Immature natural killer cell (primary cell): Measurements from ENCODE around the gene DDX10. TPM values are rescaled to one million over a fixed set of nuclear protein-coding genes. Genes with fewer than 3 reads are reported as not detected.

Source experiments
- DNase-seq, 3 donors: peaks; one replicate each; pipeline ENCODE4 v3.0.0; 2022; ENCODE audit warnings: mixed read lengths in 1 of 3
- H3K27ac Mint-ChIP-seq, 6 donors: one replicate each; pipeline ENCODE4 v1.8.0; 2020; ENCODE audit warnings: mixed read lengths in 6 of 6, mild to moderate bottlenecking in 5 of 6, inconsistent platforms in 4 of 6, moderate library complexity in 3 of 6
- H3K27me3 Mint-ChIP-seq, 3 donors: one replicate each; pipeline ENCODE4 v1.8.0; 2020 to 2021; ENCODE audit warnings: low read depth in 3 of 3, mild to moderate bottlenecking in 3 of 3, mixed read lengths in 3 of 3, moderate library complexity in 3 of 3, inconsistent platforms in 1 of 3
- H3K36me3 Mint-ChIP-seq, 3 donors: one replicate each; pipeline ENCODE4 v1.8.0; 2020; ENCODE audit warnings: mixed read lengths in 3 of 3, inconsistent platforms in 2 of 3, mild to moderate bottlenecking in 2 of 3
- H3K4me1 Mint-ChIP-seq, 2 donors: one replicate each; pipeline ENCODE4 v1.8.0; 2020; ENCODE audit warnings: inconsistent platforms in 2 of 2, mild to moderate bottlenecking in 2 of 2, mixed read lengths in 2 of 2, moderate library complexity in 1 of 2
- H3K4me3 Mint-ChIP-seq, 5 donors: one replicate each; pipeline ENCODE4 v1.8.0; 2020; ENCODE audit warnings: mild to moderate bottlenecking in 5 of 5, mixed read lengths in 5 of 5, inconsistent platforms in 3 of 5, moderate library complexity in 3 of 5
- H3K9me3 Mint-ChIP-seq, 6 donors: one replicate each; pipeline ENCODE4 v1.8.0; 2020; ENCODE audit warnings: mild to moderate bottlenecking in 6 of 6, mixed read lengths in 6 of 6, inconsistent platforms in 4 of 6, moderate library complexity in 3 of 6
- polyA plus RNA-seq, 3 donors: library from polyadenylated mRNA; unstranded; fragments of 300-500 nt; fragmentation: Illumina TruSeq; gene quantifications; one replicate each; pipeline ENCODE4 v1.2.3, GENCODE V29; 2021

Gene DDX10
- polyA plus RNA-seq, 3 donors from 2014 or later: 11.8 to 17.2 (median 16.4) TPM

GRCh38 chr11:108780119-108780518 lies 115.2 kb downstream of the DDX10 start:
- Mint-ChIP-seq H3K36me3 (peaks cover 7 to 18% (median 15%) of the 10 kb centered on the region in 3 donors), H3K4me3 (no peak overlapping the region), H3K27ac (peak overlapping the region in 2 of 6 donors; percentile 19 to 38), H3K9me3 (no peaks in the 10 kb centered on the region), H3K4me1 (peaks cover 31 to 53% of the 10 kb centered on the region in 2 donors), H3K27me3 (peaks cover 0 to 2% (median 0%) of the 10 kb centered on the region in 3 donors)
- no peak for DNase-seq

GRCh38 chr11:108781946-108782345 lies 117.1 kb downstream of the DDX10 start:
- no peaks in the 10 kb centered on the region for H3K9me3 Mint-ChIP-seq
- no peak for DNase-seq
- H3K4me1 Mint-ChIP-seq: peaks cover 36 to 66% of the 10 kb centered on the region in 2 donors
- H3K4me3 Mint-ChIP-seq: peak overlapping the region in 2 of 5 donors; percentile 19 to 64
- H3K27me3 Mint-ChIP-seq: peaks cover 0 to 1% (median 0%) of the 10 kb centered on the region in 3 donors
- peak overlapping the region in 2 of 6 donors; percentile 20 to 78 for H3K27ac Mint-ChIP-seq
- peaks cover 8 to 11% (median 8%) of the 10 kb centered on the region in 3 donors for H3K36me3 Mint-ChIP-seq

- DNase-seq: no peak
- no peaks in the 10 kb centered on the region for H3K9me3 Mint-ChIP-seq
- H3K4me3 Mint-ChIP-seq: no peak overlapping the region
- H3K27ac Mint-ChIP-seq: no peak overlapping the region
- H3K27me3 Mint-ChIP-seq: peaks cover 0 to 1% (median 0%) of the 10 kb centered on the region in 3 donors
- peaks cover 40 to 68% of the 10 kb centered on the region in 2 donors for H3K4me1 Mint-ChIP-seq
- peaks cover 0 to 4% (median 4%) of the 10 kb centered on the region in 3 donors for H3K36me3 Mint-ChIP-seq
Observed at GRCh38 chr11:108786281-108786990, 121.6 kb downstream of the DDX10 start.

GRCh38 chr11:108787105-108787504 lies 122.2 kb downstream of the DDX10 start:
- Mint-ChIP-seq H3K36me3 (peaks cover 0 to 4% (median 4%) of the 10 kb centered on the region in 3 donors), H3K27me3 (peaks cover 0 to 1% (median 0%) of the 10 kb centered on the region in 3 donors), H3K4me1 (peaks cover 34 to 61% of the 10 kb centered on the region in 2 donors), H3K4me3 (no peak overlapping the region), H3K27ac (no peak overlapping the region), H3K9me3 (no peaks in the 10 kb centered on the region)
- DNase-seq: no peak

- Mint-ChIP-seq H3K9me3 (no peaks in the 10 kb centered on the region), H3K4me3 (no peak overlapping the region), H3K4me1 (peaks cover 24 to 48% of the 10 kb centered on the region in 2 donors), H3K36me3 (peaks cover 0 to 4% (median 4%) of the 10 kb centered on the region in 3 donors), H3K27me3 (peaks cover 0 to 1% (median under 1%) of the 10 kb centered on the region in 3 donors), H3K27ac (no peak overlapping the region)
- DNase-seq: no peak
Observed at GRCh38 chr11:108788565-108789199, 123.8 kb downstream of the DDX10 start.

- Mint-ChIP-seq H3K9me3 (no peaks in the 10 kb centered on the region), H3K27ac (no peak overlapping the region), H3K27me3 (peaks cover 0 to 2% (median 0%) of the 10 kb centered on the region in 3 donors), H3K36me3 (no peaks in the 10 kb centered on the region), H3K4me3 (no peak overlapping the region), H3K4me1 (peaks cover 12 to 28% of the 10 kb centered on the region in 2 donors)
- DNase-seq: no peak
Observed at GRCh38 chr11:108790501-108791299, 125.8 kb downstream of the DDX10 start.

GRCh38 chr11:108793138-108793537 lies 128.3 kb downstream of the DDX10 start:
- H3K27me3 Mint-ChIP-seq: peaks cover 0 to 3% (median 2%) of the 10 kb centered on the region in 3 donors
- H3K9me3 Mint-ChIP-seq: no peaks in the 10 kb centered on the region
- peaks cover 13 to 31% of the 10 kb centered on the region in 2 donors for H3K4me1 Mint-ChIP-seq
- no peak for DNase-seq
- H3K4me3 Mint-ChIP-seq: no peak overlapping the region
- no peaks in the 10 kb centered on the region for H3K36me3 Mint-ChIP-seq
- H3K27ac Mint-ChIP-seq: no peak overlapping the region

GRCh38 chr11:108793611-108794010 lies 128.7 kb downstream of the DDX10 start:
- H3K4me3 Mint-ChIP-seq: no peak overlapping the region
- no peak for DNase-seq
- no peaks in the 10 kb centered on the region for H3K36me3 Mint-ChIP-seq
- peaks cover 13 to 31% of the 10 kb centered on the region in 2 donors for H3K4me1 Mint-ChIP-seq
- no peak overlapping the region for H3K27ac Mint-ChIP-seq
- H3K27me3 Mint-ChIP-seq: peaks cover 0 to 3% (median 2%) of the 10 kb centered on the region in 3 donors
- no peaks in the 10 kb centered on the region for H3K9me3 Mint-ChIP-seq

- Mint-ChIP-seq H3K4me1 (peaks cover 1 to 11% of the 10 kb centered on the region in 2 donors), H3K4me3 (no peak overlapping the region), H3K9me3 (no peaks in the 10 kb centered on the region), H3K27ac (no peak overlapping the region), H3K36me3 (no peaks in the 10 kb centered on the region), H3K27me3 (peaks cover 0 to 3% (median 2%) of the 10 kb centered on the region in 3 donors)
- no peak for DNase-seq
Observed at GRCh38 chr11:108796551-108796950, 131.7 kb downstream of the DDX10 start.

GRCh38 chr11:108797578-108798100 lies 132.8 kb downstream of the DDX10 start:
- Mint-ChIP-seq H3K9me3 (no peaks in the 10 kb centered on the region), H3K27me3 (peaks cover 0 to 3% (median 2%) of the 10 kb centered on the region in 3 donors), H3K36me3 (no peaks in the 10 kb centered on the region), H3K4me1 (peaks cover 1 to 11% of the 10 kb centered on the region in 2 donors), H3K4me3 (no peak overlapping the region), H3K27ac (no peak overlapping the region)
- no peak for DNase-seq

GRCh38 chr11:108802492-108802891 lies 137.6 kb downstream of the DDX10 start:
- DNase-seq: no peak
- Mint-ChIP-seq H3K27me3 (peaks cover 0 to 3% (median 0%) of the 10 kb centered on the region in 3 donors), H3K4me1 (peaks cover 0 to 6% of the 10 kb centered on the region in 2 donors), H3K9me3 (no peaks in the 10 kb centered on the region), H3K4me3 (no peak overlapping the region), H3K27ac (no peak overlapping the region), H3K36me3 (peaks cover 0 to 3% (median 0%) of the 10 kb centered on the region in 3 donors)

GRCh38 chr11:108803776-108804175 lies 138.9 kb downstream of the DDX10 start:
- Mint-ChIP-seq H3K27ac (no peak overlapping the region), H3K4me3 (no peak overlapping the region), H3K27me3 (no peaks in the 10 kb centered on the region), H3K9me3 (no peaks in the 10 kb centered on the region), H3K4me1 (no peaks in the 10 kb centered on the region), H3K36me3 (peaks cover 0 to 3% (median 0%) of the 10 kb centered on the region in 3 donors)
- no peak for DNase-seq

GRCh38 chr11:108804511-108804910 lies 139.6 kb downstream of the DDX10 start:
- Mint-ChIP-seq H3K9me3 (no peaks in the 10 kb centered on the region), H3K4me3 (no peak overlapping the region), H3K27ac (no peak overlapping the region), H3K4me1 (no peaks in the 10 kb centered on the region), H3K27me3 (no peaks in the 10 kb centered on the region), H3K36me3 (peaks cover 0 to 3% (median 0%) of the 10 kb centered on the region in 3 donors)
- no peak for DNase-seq
